HG03280 (cell line): Measurements from ENCODE around the gene SLC39A11.
"Not testable (repeated sequence)": the region's sequence is repeated elsewhere in the genome, so short reads cannot be mapped to it uniquely, and the experiment has no call there.

Source experiments
- ATAC-seq: cut with Tn5 transposase; IDR thresholded peaks from one replicate; pipeline ENCODE4 v1.9.1; 2021; ENCODE audit warnings: mild to moderate bottlenecking, moderate library complexity; ENCODE audit not compliant: unreplicated experiment

The SLC39A11 gene

GRCh38 chr17:72806011-72806410 is 286.5 kb downstream of the SLC39A11 start:
- no peak for ATAC-seq

- no peak for ATAC-seq
These were observed 287.4 kb downstream of the SLC39A11 start for GRCh38 chr17:72804949-72805707.

GRCh38 chr17:72802726-72803125 is 289.8 kb downstream of the SLC39A11 start:
- no peak for ATAC-seq

GRCh38 chr17:72797142-72797541 is 295.3 kb downstream of the SLC39A11 start:
- ATAC-seq, result no peak

- no peak for ATAC-seq
These were observed 296.5 kb downstream of the SLC39A11 start for GRCh38 chr17:72795941-72796340.

- ATAC-seq, result no peak
These were observed 298.3 kb downstream of the SLC39A11 start for GRCh38 chr17:72794152-72794551.

- ATAC-seq, result no peak
These were observed 299.7 kb downstream of the SLC39A11 start for GRCh38 chr17:72792771-72793170.

- ATAC-seq, result no peak
These were observed 302.3 kb downstream of the SLC39A11 start for GRCh38 chr17:72790190-72790589.

- ATAC-seq, result no peak
These were observed 302.8 kb downstream of the SLC39A11 start for GRCh38 chr17:72789711-72790110.

- ATAC-seq, result no peak
These were observed 303.4 kb downstream of the SLC39A11 start for GRCh38 chr17:72788950-72789585.

- no peak for ATAC-seq
These were observed 306.3 kb downstream of the SLC39A11 start for GRCh38 chr17:72786209-72786608.

- ATAC-seq, result no peak
These were observed 309.3 kb downstream of the SLC39A11 start for GRCh38 chr17:72782985-72783701.

- ATAC-seq, result not testable (repeated sequence)
These were observed 310.1 kb downstream of the SLC39A11 start for GRCh38 chr17:72782437-72782836.

GRCh38 chr17:72778169-72779151 is 314.0 kb downstream of the SLC39A11 start:
- ATAC-seq, result no peak

- no peak for ATAC-seq
These were observed 316.6 kb downstream of the SLC39A11 start for GRCh38 chr17:72775919-72776318.

- no peak for ATAC-seq
These were observed 317.3 kb downstream of the SLC39A11 start for GRCh38 chr17:72775237-72775636.

GRCh38 chr17:72774236-72774635 is 318.3 kb downstream of the SLC39A11 start:
- no peak for ATAC-seq

GRCh38 chr17:72773225-72773624 is 319.3 kb downstream of the SLC39A11 start:
- ATAC-seq, result not testable (repeated sequence)

GRCh38 chr17:72772331-72772821 is 320.1 kb downstream of the SLC39A11 start:
- no peak for ATAC-seq

- ATAC-seq, result no peak
These were observed 320.8 kb downstream of the SLC39A11 start for GRCh38 chr17:72771734-72772133.
